DND-41 (cell line): Measurements from ENCODE around the gene STXBP5L.

Experiments used
- ATAC-seq: fragments of 200-7000 bp; cut with Tn5 transposase; 3 replicates; pipeline ENCODE4 v1.9.1; 2021; ENCODE audit warnings: low read depth; ENCODE audit not compliant: insufficient read depth
- DNase-seq: peaks from one replicate; pipeline ENCODE4 v3.0.0-alpha.2; 2020
- H2AFZ ChIP-seq: 2 replicates; pipeline ENCODE4 v1.6.0; 2012; ENCODE audit warnings: low read depth, low read length
- H3K27ac ChIP-seq: 2 replicates; pipeline ENCODE4 v1.5.1; 2012; ENCODE audit warnings: low read length, inconsistent platforms
- H3K27me3 ChIP-seq: fragments of 200-600 bp; sonication (generic); 2 replicates; pipeline ENCODE4 v1.6.0; 2012; ENCODE audit warnings: low read length, mild to moderate bottlenecking, inconsistent platforms; ENCODE audit not compliant: insufficient read depth, poor library complexity
- H3K36me3 ChIP-seq: 2 replicates; pipeline ENCODE4 v1.5.1; 2012; ENCODE audit warnings: low read length, inconsistent platforms; ENCODE audit not compliant: insufficient read depth
- H3K4me1 ChIP-seq: 2 replicates; pipeline ENCODE4 v1.5.1; 2012; ENCODE audit warnings: mild to moderate bottlenecking, low read length; ENCODE audit not compliant: insufficient read depth
- H3K4me2 ChIP-seq: 2 replicates; pipeline ENCODE4 v1.6.0; 2012; ENCODE audit warnings: mild to moderate bottlenecking, moderate library complexity, low read length, inconsistent platforms; ENCODE audit not compliant: insufficient read depth
- H3K4me3 ChIP-seq, 2 experiments: fragments of 200-600 bp in 1 of 2; shearing (Covaris generic) in 1 of 2; 2 replicates each; pipeline ENCODE4 v1.5.1; 2012 to 2016; ENCODE audit warnings: inconsistent platforms in 2 of 2, low read length in 2 of 2, mild to moderate bottlenecking in 2 of 2, low read depth in 1 of 2, moderate library complexity in 1 of 2
- H3K79me2 ChIP-seq: 2 replicates; pipeline ENCODE4 v1.6.0; 2012; ENCODE audit warnings: low read length, inconsistent platforms; ENCODE audit not compliant: insufficient read depth
- H3K9ac ChIP-seq: 2 replicates; pipeline ENCODE4 v1.6.0; 2012; ENCODE audit warnings: low read depth, mild to moderate bottlenecking, inconsistent platforms, low read length, moderate library complexity
- H3K9me3 ChIP-seq: 2 replicates; pipeline ENCODE4 v1.5.1; 2012; ENCODE audit warnings: low read length, moderate library complexity, mild to moderate bottlenecking, inconsistent platforms; ENCODE audit not compliant: insufficient read depth, severe bottlenecking
- H4K20me1 ChIP-seq: 2 replicates; pipeline ENCODE4 v1.6.0; 2012; ENCODE audit warnings: low read length; ENCODE audit not compliant: insufficient read depth
- CTCF ChIP-seq: IDR thresholded peaks from 2 replicates; pipeline ENCODE4 v1.5.1; 2012; ENCODE audit warnings: borderline replicate concordance, low read length, moderate library complexity, mild to moderate bottlenecking; ENCODE audit not compliant: poor library complexity, severe bottlenecking; ENCODE audit errors: extremely low read depth
- EZH2 ChIP-seq: IDR thresholded peaks from 3 replicates; pipeline ENCODE4 v1.6.1; 2012; ENCODE audit warnings: borderline replicate concordance, low read depth, mild to moderate bottlenecking, moderate library complexity, low read length, inconsistent platforms; ENCODE audit not compliant: severe bottlenecking

The STXBP5L gene

GRCh38 chr3:121243208-121243607 is 335.2 kb downstream of the STXBP5L start:
- H3K4me1 ChIP-seq: no peaks in the 10 kb centered on the region
- no peak overlapping the region for H3K27ac ChIP-seq
- H2AFZ ChIP-seq: no peak overlapping the region
- H3K79me2 ChIP-seq: no peaks in the 10 kb centered on the region
- no peaks in the 10 kb centered on the region for H4K20me1 ChIP-seq
- DNase-seq (no peak), ATAC-seq (no peak)
- no peak overlapping the region for H3K4me2 ChIP-seq
- H3K9me3 ChIP-seq: no peaks in the 10 kb centered on the region
- H3K9ac ChIP-seq: no peak overlapping the region
- H3K27me3 ChIP-seq: no peaks in the 10 kb centered on the region
- no peak overlapping the region for H3K4me3 ChIP-seq
- H3K36me3 ChIP-seq: no peaks in the 10 kb centered on the region
- TF ChIP-seq EZH2 (no peak), CTCF (no peak)

GRCh38 chr3:121252676-121253075 is 344.7 kb downstream of the STXBP5L start:
- DNase-seq (no peak), ATAC-seq (no peak)
- H3K4me3 ChIP-seq: no peak overlapping the region
- no peak overlapping the region for H3K27ac ChIP-seq
- no peaks in the 10 kb centered on the region for H3K9me3 ChIP-seq
- no peak overlapping the region for H3K4me2 ChIP-seq
- no peak overlapping the region for H2AFZ ChIP-seq
- TF ChIP-seq CTCF (no peak), EZH2 (no peak)
- H3K79me2 ChIP-seq: no peaks in the 10 kb centered on the region
- no peak overlapping the region for H3K9ac ChIP-seq
- no peaks in the 10 kb centered on the region for H3K4me1 ChIP-seq
- H3K27me3 ChIP-seq: no peaks in the 10 kb centered on the region
- no peaks in the 10 kb centered on the region for H4K20me1 ChIP-seq
- no peaks in the 10 kb centered on the region for H3K36me3 ChIP-seq

- no peaks in the 10 kb centered on the region for H3K4me1 ChIP-seq
- H3K27me3 ChIP-seq: no peaks in the 10 kb centered on the region
- ATAC-seq: no peak
- H2AFZ ChIP-seq: no peak overlapping the region
- H3K9me3 ChIP-seq: no peaks in the 10 kb centered on the region
- TF ChIP-seq EZH2 (no peak), CTCF (no peak)
- H3K9ac ChIP-seq: no peak overlapping the region
- H3K27ac ChIP-seq: no peak overlapping the region
- no peak for DNase-seq
- H3K36me3 ChIP-seq: no peaks in the 10 kb centered on the region
- no peak overlapping the region for H3K4me2 ChIP-seq
- H3K79me2 ChIP-seq: no peaks in the 10 kb centered on the region
- H4K20me1 ChIP-seq: no peaks in the 10 kb centered on the region
- no peak overlapping the region for H3K4me3 ChIP-seq
Observed at GRCh38 chr3:121269389-121269788, 361.4 kb downstream of the STXBP5L start.

- Histone ChIP-seq H3K4me3 (no peak overlapping the region), H3K27me3 (no peaks in the 10 kb centered on the region), H2AFZ (no peak overlapping the region), H3K4me1 (no peaks in the 10 kb centered on the region), H3K4me2 (no peak overlapping the region), H3K9me3 (no peaks in the 10 kb centered on the region), H3K27ac (no peak overlapping the region), H3K9ac (no peak overlapping the region), H3K36me3 (no peaks in the 10 kb centered on the region), H3K79me2 (no peaks in the 10 kb centered on the region), H4K20me1 (no peaks in the 10 kb centered on the region)
- ATAC-seq: no peak
- TF ChIP-seq CTCF: no peak
- TF ChIP-seq EZH2: no peak
- no peak for DNase-seq
Observed at GRCh38 chr3:121274411-121274810, 366.4 kb downstream of the STXBP5L start.
